Measurements from ENCODE around the gene CDH22.

DNA sequence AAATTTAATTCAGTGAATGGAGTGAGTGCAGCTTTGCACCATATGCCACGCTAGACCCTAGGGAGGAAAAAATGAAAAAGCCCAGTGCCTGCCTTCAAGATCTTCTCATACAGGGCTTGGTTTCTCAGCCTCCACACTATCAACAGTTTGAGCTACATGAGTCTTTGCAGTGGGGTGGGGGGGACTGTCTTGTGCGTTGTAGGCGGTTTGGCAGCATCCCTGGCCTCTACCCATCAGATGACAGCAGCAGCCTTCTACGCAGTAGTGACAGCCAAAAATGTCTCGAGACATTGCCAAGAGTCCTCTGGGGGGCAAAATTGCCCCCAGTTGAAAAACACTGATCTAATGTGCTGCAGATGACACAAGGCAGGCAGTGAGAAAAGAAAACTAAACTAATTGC, 6.2 kb downstream of the CDH22 start:
- TF ChIP-seq, protein P1, sequence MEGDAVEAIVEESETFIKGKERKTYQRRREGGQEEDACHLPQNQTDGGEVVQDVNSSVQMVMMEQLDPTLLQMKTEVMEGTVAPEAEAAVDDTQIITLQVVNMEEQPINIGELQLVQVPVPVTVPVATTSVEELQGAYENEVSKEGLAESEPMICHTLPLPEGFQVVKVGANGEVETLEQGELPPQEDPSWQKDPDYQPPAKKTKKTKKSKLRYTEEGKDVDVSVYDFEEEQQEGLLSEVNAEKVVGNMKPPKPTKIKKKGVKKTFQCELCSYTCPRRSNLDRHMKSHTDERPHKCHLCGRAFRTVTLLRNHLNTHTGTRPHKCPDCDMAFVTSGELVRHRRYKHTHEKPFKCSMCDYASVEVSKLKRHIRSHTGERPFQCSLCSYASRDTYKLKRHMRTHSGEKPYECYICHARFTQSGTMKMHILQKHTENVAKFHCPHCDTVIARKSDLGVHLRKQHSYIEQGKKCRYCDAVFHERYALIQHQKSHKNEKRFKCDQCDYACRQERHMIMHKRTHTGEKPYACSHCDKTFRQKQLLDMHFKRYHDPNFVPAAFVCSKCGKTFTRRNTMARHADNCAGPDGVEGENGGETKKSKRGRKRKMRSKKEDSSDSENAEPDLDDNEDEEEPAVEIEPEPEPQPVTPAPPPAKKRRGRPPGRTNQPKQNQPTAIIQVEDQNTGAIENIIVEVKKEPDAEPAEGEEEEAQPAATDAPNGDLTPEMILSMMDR (IDR thresholded peaks at IDR 0.05), result no peak
- TF ChIP-seq POLR2A (IDR thresholded peaks at IDR 0.05), result no peak

Measured in right lobe of liver (tissue), 4 donors.